NCI-H510A (cell line): ENCODE results near the gene CALCB.

Experiments used
- DNase-seq: peaks from one replicate; lab custom pipeline; 2025; lab: John Stamatoyannopoulos, UW

CALCB gene

DNA sequence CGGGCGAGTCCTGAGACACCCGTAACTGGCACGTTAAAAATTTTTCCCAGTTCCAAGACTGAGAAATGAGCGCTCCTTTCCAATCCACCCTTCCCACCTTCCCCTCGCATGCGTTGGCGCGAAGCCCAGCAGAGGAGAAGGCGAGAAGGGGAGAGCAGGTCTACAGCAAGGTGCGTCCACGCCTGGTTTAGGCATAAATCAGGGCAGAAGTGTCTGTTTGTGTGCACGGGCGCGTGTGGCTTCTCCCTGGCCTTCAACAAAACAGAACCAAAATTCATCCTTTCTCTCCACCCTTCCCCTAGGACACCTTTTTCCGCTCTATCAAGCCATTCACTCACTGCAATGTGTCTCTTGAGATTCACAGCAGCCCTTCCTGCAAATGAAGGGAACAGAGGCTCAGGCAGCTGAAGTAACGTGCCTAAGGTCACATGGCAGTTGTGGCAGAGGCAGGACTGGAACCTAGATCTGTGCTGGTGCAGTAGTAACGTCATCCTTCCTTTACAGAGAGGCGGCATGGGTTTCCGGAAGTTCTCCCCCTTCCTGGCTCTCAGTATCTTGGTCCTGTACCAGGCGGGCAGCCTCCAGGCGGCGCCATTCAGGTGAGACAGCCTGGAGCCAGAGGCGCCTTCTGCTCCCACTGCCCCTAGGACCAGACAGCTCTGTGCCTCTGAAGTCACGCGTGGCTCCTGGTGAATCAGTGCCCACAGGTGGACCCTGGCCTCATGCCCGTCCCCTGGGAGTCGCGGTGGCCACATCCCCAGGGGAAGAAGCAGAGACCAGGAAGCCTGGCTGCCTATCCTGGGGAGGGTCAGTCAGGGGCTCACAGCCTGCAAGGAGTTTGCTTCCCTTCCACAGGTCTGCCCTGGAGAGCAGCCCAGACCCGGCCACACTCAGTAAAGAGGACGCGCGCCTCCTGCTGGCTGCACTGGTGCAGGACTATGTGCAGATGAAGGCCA, 1.1 kb downstream of the CALCB start:
- DNase-seq: peak; percentile 69

DNA sequence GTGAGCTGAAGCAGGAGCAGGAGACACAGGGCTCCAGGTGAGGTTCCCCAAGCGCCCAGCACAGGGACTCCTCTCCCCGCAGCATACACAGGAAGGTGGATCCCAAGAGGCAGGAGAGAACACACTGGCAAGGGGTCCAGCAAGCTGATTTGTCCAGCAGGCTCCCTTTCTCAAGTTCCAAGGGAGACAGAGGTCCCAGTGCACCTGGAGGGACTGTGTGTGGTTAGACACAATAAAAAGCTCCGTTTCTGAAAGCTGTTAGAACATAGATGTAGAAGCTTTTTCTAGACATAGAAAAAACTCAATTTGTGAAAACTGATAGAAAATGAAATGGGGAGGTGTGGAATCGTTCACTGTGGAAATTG, 1.8 kb downstream of the CALCB start:
- DNase-seq: no peak

DNA sequence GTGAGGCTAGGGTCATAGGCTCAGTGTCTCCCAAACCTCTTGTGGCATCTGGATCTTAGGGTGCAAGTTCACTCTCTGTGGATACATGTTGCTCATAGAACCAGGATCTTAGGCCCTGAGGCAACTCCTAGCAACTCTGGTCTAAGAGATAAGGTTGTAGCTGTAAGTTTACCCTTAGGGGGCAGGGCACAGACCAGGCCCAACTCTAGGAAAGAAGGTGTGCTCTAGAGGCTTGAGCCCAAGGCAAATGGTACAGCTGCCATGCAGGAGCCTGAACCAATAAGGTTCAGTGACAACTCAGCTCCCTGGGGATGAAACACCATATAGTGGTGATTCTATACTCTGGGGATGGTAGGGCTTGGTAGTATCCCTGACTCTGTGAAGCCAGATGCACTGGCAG, 17.8 kb downstream of the CALCB start:
- no peak for DNase-seq

DNA sequence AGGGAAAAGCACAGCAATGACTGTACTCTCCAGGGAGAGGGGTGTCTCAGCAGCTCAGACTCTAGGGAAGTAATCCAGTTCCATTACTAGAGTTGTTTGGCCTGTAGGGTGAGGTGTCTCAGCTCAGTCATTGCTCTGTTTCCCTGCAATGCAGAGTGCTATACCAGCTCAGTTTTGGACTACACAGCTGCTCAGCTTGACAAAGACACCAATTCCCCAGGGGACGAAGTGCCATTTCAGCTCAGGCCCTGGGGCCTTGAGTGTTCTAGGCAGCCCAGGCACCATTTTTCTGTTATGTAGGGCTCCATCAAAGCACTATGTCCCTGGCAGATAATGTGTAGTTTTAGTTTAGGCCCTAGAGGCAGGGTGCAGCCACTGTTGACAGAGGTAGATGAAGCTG, 18.2 kb downstream of the CALCB start:
- no peak for DNase-seq

DNA sequence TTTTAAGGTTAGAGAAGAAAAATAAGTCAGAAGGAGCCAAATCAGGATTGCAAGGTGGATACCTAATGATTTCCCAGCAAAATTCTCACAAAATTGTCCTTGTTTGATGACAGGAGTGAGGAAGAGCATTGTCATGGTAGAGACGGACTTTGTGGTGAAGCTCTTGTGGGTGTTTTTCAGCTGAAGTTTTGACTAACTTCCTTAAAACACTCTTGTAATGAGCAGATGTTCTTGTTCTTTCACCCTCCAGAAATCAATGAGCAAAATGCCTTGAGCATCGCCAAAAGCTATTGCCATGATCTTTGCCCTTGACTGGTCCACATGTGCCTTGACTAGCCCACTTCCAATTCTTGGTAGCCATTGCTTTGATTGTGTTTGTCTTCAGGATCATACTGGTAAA, 20.0 kb downstream of the CALCB start:
- DNase-seq: no peak

DNA sequence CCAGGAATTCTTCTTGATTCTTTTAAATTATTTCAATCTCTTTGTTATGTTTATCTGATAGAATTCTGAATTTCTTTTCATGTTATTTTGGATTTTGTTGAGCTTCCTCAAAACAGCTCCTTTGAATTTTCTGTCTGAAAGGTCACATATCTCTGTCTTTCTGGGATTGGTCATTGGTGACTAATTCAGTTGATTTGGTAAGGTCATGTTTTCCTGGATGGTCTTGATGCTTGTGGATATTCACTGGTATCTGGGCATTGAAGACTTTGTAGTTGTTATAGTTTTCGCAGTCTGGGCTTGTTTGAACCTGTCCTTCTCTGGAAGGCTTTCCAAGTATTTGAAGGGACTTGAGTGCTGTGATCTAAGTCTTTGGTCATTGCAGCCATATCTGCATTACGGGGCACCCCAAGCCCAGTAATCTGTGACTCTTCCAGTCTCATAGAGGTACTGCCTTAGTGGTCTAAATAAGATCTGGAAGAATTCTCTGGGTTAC, 22.4 kb downstream of the CALCB start:
- DNase-seq: no peak

DNA sequence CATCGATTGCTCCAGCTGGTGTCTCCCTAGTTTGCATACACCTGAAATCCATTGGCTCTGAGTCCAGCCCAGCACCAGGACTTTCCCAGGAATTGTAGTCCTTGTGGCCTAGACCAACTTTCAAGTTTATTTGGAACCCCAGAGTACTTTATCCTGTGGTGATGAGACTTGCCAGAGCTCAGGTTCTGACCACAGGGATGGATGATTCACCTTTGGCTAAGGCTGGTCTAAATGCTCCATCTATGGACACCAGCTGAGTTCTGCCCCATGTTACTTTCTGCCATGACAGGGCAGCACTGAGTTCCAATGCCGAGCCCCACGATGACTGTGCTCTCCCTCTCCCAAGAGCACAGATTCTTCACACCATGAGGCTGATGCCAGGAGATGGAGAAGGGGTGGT, 24.0 kb downstream of the CALCB start:
- DNase-seq: no peak

DNA sequence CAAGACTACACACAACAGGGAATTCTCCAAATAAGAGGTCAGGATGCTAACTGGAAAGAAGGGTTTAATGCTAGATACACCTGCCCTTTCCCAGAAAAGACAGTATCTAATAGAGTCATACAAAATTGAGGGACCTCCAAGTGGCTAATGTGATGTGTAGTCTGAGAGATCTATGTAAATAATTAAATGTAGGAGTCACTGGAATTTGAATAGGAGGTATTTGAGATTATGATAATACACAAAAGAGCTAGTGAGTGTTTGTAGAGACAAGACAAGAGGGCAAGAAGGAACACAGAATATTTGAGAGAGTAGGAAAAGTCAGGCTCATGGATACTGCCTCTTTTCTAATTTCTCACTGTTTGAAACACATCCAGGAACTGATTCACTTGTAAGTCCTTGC, 25.9 kb downstream of the CALCB start:
- DNase-seq: no peak

DNA sequence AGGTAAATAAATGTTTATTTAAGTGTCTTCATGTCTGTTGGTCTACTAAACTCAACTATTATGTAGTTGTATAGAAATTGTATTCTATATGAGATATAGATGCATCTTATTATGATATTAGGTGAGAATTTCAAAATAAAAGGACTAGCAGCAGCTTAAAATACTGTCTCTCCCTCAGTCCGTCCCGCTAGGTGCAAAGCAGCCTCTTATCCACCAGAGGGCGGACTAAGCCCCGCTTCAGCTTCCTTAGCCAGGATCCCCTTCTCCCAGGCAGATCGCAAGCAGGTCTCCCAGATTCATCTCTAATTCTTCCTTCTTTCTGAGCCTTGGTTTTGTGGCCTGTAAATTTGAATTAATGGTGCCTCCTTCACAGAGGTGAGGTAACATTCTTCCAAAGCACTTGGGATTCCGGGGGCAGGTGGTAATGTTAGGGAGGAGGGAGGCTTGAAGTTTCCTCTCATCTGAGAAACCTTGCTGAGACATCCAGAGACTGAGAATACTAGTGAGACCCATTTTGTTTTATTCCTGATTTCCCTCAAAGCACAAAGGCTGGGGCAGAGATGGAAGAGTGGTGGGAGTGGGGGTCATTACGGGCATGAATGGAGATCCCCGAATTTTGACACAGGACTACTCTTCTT, 27.8 kb downstream of the CALCB start:
- no peak for DNase-seq

DNA sequence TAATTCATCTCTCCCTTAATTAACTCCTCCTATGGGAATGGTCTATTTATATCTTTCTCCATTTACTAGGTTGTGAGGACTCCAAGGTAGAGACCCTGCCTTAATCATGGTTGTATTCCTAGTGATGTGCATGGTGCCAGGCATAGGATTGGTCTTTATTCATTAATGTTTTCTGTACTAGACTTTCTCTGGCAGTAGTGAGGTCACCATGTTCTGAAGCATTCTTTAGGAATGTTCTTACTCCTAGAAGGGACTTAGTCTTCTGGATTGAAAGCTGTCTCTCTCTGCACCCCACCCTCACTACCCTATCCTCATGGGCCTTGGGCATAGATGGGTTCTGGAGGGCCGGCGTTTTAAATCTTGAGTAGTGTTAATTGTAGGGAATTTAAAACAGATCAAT, 30.8 kb downstream of the CALCB start:
- no peak for DNase-seq

DNA sequence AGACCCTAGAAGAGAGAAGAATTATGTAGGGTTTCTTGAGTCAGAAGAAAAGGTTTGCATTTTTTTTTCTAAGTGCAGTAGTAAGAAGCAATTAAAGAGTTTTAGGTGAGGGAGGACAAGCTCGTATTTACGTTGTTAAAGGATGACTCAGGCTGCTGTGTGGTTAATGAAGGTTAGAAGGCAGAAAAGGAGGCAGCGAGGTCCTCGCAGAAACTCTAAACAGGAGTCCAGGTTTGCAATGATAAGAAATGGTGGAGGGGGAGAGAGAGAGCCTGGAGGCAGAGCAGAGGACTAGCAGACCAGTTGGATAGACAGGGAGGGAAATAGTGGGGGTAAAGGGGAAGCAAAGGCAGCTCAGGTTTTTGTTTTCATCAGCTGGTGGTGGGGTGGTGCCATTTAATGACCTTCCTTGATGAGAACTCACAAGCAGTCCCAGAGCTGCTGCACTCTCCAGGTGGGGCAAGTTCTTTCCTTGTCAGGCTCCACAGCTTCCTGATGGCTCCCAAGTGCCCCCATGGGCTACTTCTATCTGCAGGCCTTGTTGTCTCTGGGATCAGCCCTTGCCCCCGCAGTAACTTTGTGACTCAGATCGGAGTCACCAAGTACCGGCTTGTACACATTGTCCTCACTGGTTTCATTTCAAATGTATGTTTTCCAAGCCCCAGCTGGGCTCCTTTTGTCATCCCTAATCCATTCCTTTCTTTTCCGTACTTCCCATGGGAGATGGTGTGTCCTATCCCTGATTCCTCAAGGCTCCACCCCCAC, 33.0 kb downstream of the CALCB start:
- no peak for DNase-seq

DNA sequence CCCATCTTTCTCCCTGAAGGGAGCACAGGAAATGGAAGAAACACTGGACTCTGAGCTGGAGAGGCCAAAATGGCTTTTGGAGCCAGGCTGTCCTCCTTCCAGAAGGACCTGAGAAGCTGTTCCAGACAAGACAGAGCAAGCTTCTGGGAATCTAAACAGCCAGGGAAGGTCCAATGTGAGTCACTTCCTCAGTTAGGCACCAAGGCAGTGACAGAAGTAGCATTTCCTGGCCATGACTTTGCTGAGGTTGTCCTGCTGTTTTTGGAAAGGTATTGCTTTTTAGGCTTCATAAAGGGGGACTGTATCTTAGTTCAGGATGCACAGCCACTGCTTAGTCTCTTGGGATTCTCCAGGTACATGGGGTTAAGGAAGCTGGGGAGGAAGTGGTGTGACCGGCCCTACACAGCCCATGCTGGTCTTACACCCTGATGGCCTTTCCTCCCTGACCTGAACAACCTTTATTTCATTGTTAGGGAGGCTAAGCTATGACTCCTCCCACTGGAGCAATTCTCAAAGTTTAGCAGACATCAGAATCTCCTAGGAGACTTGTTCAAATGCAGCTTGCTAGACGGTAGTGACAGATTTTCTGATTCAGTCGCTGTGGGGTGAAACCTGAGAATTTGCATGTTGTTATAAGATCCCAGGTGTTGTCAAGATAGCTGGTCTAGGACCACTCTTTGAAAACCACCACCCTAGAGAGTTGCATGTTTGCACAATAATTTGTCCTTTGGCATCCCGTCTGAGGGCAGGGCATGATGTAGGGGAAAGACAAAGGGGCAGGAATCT, 34.5 kb downstream of the CALCB start:
- no peak for DNase-seq

DNA sequence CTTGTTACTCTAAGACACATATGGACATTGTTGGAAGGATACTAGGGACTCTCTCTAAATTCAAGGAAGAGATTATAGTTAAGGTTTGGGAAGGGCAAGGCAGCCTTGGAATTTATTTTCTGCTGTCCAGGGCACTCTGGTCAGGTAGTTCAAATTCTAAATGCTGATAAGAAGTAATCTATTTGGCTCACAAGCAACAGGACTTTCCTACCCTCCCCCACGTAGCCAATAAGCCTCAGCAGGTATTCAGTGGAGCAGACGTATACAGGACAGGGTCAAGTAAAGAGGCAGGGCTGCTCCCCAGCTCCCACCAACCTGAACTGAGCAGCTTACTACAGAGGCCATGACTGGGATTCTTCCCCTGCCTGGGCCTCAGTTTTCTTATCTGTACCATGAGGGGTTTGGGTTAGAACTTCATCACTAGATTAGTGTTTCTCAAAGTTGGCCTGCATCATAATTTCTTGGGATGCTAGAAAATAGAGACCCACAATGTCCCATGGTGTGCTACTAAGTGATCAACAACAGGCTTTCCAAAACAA, 35.3 kb downstream of the CALCB start:
- no peak for DNase-seq

DNA sequence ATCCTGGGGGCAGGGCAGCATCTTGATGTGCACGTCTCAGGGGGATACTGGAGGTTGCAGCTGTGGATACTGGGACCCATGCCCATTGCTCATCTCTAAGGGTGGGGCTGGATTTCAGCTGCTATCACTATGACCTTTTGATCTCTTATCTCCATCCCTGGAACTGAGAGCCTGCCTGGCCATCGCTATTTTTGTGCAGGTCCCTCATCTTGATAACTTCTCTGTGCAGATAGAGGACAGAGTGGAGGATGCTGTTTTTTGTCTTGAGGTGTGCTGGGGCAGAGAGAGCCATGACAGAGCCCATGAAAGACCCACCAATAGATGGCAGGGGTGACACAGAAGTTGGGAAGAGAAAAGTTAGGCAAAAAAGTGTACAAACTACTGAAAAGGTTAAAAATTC, 36.2 kb downstream of the CALCB start:
- DNase-seq: no peak

DNA sequence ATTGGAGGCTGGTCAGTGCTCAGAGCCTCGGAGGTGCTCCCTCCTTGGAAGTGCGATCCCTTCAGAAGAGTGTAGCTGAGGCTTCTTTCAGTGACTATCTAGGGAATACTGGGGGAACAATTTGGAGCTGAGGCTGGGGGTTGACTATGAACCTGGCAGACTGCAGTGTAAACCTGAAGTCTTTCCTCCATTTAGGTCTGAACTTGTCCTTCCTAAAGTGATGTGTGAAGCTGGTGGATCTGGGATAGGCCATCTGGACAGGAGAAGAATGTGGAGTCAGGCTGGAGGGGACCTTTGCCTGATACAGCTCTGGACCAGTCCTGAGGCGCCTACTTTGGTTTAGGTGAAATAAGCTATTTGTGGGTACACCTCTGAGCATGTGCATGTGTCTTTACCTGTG, 37.8 kb downstream of the CALCB start:
- DNase-seq: no peak

DNA sequence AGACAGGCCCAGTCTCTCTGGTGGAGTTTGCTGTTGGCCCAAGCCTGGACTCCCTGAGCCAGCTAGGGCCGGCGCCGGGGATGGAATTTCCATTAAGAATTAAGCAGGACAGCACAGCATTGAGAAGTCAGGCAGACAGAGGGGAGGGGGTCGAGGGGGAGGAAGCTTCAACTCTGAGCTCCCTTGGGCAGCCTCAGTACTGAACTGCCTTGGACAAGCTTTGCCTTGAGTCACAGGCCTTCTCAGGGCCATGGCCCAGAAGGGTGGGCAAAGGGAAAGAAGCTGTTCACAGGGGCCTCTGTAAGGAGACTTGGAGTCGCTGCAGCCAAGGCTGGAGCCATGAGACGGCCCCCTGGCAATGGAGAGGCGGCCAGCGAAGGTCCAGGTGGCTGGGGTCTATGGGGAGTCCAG, 38.7 kb downstream of the CALCB start:
- no peak for DNase-seq

DNA sequence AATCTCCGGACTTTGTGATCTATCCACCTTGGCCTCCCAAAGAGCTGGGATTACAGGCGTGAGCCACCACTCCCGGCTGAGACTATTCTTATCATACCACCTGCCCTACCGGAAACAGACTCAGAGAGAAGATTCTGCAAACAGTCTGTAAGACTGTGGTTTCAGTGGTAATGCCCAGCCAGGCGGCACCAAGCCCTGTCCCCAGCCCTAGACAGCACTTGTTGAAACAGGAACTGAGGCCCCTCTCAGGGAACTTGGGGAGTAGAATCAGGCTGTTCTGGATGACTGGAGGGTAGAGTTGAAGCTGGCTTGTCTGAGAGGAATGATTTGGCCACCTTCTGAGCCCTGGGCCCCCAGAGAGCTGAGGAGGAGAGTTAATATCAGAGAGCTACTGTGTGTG, 40.0 kb downstream of the CALCB start:
- DNase-seq: no peak

DNA sequence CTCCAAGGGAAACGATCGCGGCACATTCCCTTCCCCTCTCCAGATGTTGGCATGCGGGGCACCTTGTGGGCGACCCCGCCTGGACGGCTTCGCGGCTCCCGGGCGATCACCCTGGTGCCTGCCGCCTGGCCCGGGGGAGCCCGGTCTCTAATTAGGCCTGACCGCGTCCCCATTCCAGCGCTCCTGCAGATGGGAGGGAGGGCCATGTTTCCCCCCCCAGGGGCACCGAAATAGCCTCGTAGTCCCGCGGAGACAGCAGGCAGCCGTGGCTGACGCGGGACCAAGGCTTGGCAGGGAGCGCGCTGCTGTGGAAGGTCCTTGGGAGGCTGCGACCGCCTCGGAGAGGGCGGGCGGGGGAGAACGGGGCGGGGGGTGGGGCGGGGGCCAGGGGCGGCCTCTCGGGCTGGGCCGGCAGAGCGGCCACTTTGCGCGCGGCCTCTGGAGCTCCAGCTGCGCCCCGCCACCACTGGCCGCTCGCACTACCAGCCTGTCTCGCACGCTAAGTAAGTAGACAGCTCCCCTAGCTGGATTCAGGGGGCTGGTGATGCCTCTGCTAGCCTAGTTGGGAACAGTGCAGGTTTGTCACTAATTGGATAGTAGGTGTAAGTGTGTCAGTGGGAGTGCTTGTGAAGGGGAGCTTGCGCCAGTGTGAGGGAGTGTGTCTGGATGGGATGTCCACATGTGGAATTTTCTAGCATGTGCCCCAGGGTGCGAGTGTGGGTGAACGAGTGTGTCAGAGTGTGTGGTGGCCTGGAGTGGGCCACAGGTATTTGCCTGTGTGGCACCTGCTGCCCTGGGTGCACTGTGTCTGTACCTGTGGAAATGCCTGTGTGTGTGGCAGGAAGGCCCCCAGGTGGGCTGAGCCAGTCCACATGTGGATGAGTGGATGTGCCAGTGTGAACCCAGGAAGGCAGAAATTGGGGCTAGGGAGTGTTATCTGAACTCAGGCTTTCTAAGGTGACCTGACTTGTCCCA, 41.4 kb downstream of the CALCB start, which contains the start of gene INSC:
Gene INSC, plus strand, starts transcription at position 423 of the 975 bp plus-strand sequence. CDS start 34,252 bp downstream, outside the sequence.
- DNase-seq: no peak

DNA sequence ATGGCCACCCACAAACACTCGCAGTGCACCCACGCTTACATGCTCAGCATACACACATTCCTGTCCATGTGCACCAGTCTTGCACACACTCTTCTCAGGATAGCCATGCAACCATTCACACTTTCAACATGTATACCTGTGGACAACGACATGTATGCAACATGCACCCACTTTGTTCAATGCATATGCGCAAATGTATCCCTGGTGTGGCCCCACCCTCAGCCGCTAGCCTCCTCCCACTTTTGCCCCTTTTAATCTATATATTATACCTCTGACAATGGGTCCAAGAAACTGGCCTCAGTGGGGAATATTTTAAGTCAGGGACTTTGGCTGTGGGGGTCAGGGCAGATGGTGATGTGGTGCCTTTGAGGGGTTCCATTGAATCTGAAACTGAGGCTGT, 42.3 kb downstream of the CALCB start:
- no peak for DNase-seq

DNA sequence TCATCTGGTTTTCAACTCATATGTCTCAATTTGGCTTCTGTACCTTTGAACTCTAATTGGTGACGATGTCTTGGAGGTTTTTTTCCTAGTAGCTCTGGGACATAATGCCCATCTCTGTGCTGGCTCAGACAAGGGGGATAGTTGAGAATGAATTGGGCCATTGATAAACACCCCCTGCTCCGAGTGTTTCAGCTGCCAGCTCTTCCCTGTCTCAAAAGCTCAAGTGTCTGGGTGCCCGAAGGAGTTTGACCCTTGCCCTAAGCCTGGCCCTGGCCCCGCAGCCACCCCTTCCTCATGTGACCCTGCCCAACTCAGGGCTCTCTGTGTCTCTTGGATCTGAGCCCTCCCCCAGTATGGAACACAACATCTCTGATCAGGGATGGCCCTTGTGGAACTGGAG, 44.4 kb downstream of the CALCB start:
- no peak for DNase-seq
